IgD-negative memory B cell (primary cell): ENCODE measurements around the gene PNMA1. TPM values are rescaled to one million over a fixed set of nuclear protein-coding genes. Genes with fewer than 3 reads are reported as not detected.

Source experiments
- H3K27ac Mint-ChIP-seq, 3 donors: one replicate each; pipeline ENCODE4 v1.8.0; 2020 to 2022; ENCODE audit warnings: mild to moderate bottlenecking in 3 of 3, mixed read lengths in 3 of 3, moderate library complexity in 1 of 3
- H3K27me3 Mint-ChIP-seq: one replicate; pipeline ENCODE4 v1.8.0; 2021; ENCODE audit warnings: mixed read lengths
- H3K36me3 Mint-ChIP-seq: one replicate; pipeline ENCODE4 v1.8.0; 2020; ENCODE audit warnings: mild to moderate bottlenecking, mixed read lengths
- H3K4me1 Mint-ChIP-seq, 3 donors: one replicate each; pipeline ENCODE4 v1.8.0; 2020 to 2022; ENCODE audit warnings: mixed read lengths in 3 of 3, mild to moderate bottlenecking in 1 of 3
- H3K4me3 Mint-ChIP-seq, 4 donors: one replicate each; pipeline ENCODE4 v1.8.0; 2020 to 2022; ENCODE audit warnings: mild to moderate bottlenecking in 4 of 4, mixed read lengths in 4 of 4, moderate library complexity in 3 of 4
- H3K9me3 Mint-ChIP-seq, 3 donors: one replicate each; pipeline ENCODE4 v1.8.0; 2020 to 2021; ENCODE audit warnings: mixed read lengths in 3 of 3, mild to moderate bottlenecking in 1 of 3
- polyA plus RNA-seq: library from polyadenylated mRNA; unstranded; fragments of 300-500 nt; fragmentation: Illumina TruSeq; gene quantifications from one replicate; pipeline ENCODE4 v1.2.3, GENCODE V29; 2021

Gene PNMA1
- polyA plus RNA-seq, 1 donor from 2014 or later, result 20.9 TPM

DNA sequence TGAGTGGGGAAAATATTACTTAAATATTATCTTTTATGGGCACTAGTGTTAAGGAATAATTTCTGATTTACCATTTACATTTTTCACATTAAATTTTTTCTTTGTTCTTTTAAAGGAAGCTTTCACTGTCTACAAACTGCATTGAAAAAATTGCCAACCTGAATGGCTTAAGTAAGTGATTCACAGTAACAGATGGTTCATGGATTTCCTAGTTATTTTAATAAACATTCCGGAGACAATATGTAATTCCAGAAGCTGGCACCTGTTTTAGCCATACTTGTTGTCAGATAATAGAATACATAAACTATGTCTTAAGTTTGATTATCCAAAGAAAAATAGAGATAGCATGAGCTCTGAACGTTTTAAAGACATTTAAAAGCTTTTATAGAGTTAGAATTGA lies 52.3 kb downstream of the PNMA1 start:
- no peaks in the 10 kb centered on the region for H3K27me3 Mint-ChIP-seq
- H3K27ac Mint-ChIP-seq, result no peak overlapping the region
- no peak overlapping the region for H3K4me3 Mint-ChIP-seq
- peaks cover 0 to 1% (median 0%) of the 10 kb centered on the region in 3 donors for H3K4me1 Mint-ChIP-seq
- no peaks in the 10 kb centered on the region for H3K9me3 Mint-ChIP-seq
- peaks cover 8% of the 10 kb centered on the region for H3K36me3 Mint-ChIP-seq

Other genes with a start within 250 kb of the PNMA1 start
- gene RIOX1, start 223.5 kb downstream of the PNMA1 start, polyA plus RNA-seq, result 20.8 TPM
- 3.7 TPM for gene ACOT1, start 177.2 kb downstream of the PNMA1 start, polyA plus RNA-seq
- 0.34 TPM for gene HEATR4, start 155.4 kb downstream of the PNMA1 start, polyA plus RNA-seq
- 25.0 TPM for gene ACOT2, start 145.2 kb downstream of the PNMA1 start, polyA plus RNA-seq
- 2.4 TPM for gene ACOT4, start 122.5 kb downstream of the PNMA1 start, polyA plus RNA-seq
- not detected for gene ACOT6, start 101.9 kb downstream of the PNMA1 start, polyA plus RNA-seq
- gene DNAL1, start 69.4 kb downstream of the PNMA1 start, polyA plus RNA-seq, result 3.9 TPM
- 2.0 TPM for gene PTGR2, start 137.4 kb upstream of the PNMA1 start, polyA plus RNA-seq
- gene ZNF410, start 172.5 kb upstream of the PNMA1 start, polyA plus RNA-seq, result 65.3 TPM
- gene FAM161B, start 235.7 kb upstream of the PNMA1 start, polyA plus RNA-seq, result 2.4 TPM
- gene COQ6, start 235.9 kb upstream of the PNMA1 start, polyA plus RNA-seq, result 18.9 TPM